Central memory CD8-positive, alpha-beta T cell (primary cell): Measurements from ENCODE around the gene SCFD2.
"Not testable (repeated sequence)": the region's sequence is repeated elsewhere in the genome, so short reads cannot be mapped to it uniquely, and the experiment has no call there.

Experiments
- ATAC-seq: fragments of 150-1000 bp; cut with Tn5 transposase; replicated peaks from 2 replicates; pipeline ENCODE4 v1.10.0; 2022; ENCODE audit warnings: mild to moderate bottlenecking, moderate FRiP score, moderate number of reproducible peaks; ENCODE audit not compliant: poor library complexity, severe bottlenecking; ENCODE audit errors: extremely low read depth
- DNase-seq, 2 donors: peaks; one replicate each; pipeline ENCODE4 v3.0.0; 2021; ENCODE audit warnings: low spot score in 2 of 2
- H3K27ac Mint-ChIP-seq: one replicate; pipeline ENCODE4 v1.8.0; 2022; ENCODE audit warnings: low read depth, mild to moderate bottlenecking, moderate library complexity, mixed read lengths
- H3K27me3 Mint-ChIP-seq: one replicate; pipeline ENCODE4 v1.8.0; 2022; ENCODE audit warnings: mixed read lengths
- H3K36me3 Mint-ChIP-seq: one replicate; pipeline ENCODE4 v1.8.0; 2022; ENCODE audit warnings: mild to moderate bottlenecking, moderate library complexity, mixed read lengths; ENCODE audit not compliant: insufficient read depth
- H3K4me1 Mint-ChIP-seq: one replicate; pipeline ENCODE4 v1.8.0; 2022; ENCODE audit warnings: mixed read lengths
- H3K4me3 Mint-ChIP-seq: one replicate; pipeline ENCODE4 v1.8.0; 2022; ENCODE audit warnings: mild to moderate bottlenecking, moderate library complexity, mixed read lengths
- H3K9me3 Mint-ChIP-seq: one replicate; pipeline ENCODE4 v1.8.0; 2022; ENCODE audit warnings: mixed read lengths

The SCFD2 gene

GRCh38 chr4:53193111-53193510 lies 172.8 kb downstream of the SCFD2 start:
- H3K9me3 Mint-ChIP-seq: no peaks in the 10 kb centered on the region
- no peaks in the 10 kb centered on the region for H3K4me1 Mint-ChIP-seq
- no peaks in the 10 kb centered on the region for H3K36me3 Mint-ChIP-seq
- no peak overlapping the region for H3K4me3 Mint-ChIP-seq
- no peak for DNase-seq
- no peaks in the 10 kb centered on the region for H3K27me3 Mint-ChIP-seq
- no peak overlapping the region for H3K27ac Mint-ChIP-seq
- ATAC-seq: no peak

DNA sequence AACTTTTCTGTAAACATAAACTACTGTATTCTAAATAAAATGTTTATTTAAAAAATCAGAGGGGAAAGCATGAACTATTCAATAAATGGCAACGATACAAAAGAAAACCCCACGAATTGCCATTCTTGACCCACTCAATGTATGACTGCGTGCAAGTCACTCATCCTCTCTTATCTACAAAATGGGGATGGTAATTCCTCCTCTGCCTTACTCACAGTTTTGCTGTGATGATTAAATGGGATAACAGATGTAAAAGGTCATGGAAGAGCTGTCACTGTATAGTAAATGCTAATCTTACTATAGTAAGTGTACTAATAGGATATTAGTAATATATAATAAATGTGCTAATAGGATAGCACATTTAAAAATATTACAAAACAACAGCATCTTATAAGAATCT lies 173.4 kb downstream of the SCFD2 start:
- Mint-ChIP-seq H3K9me3 (no peaks in the 10 kb centered on the region), H3K27me3 (no peaks in the 10 kb centered on the region), H3K27ac (no peak overlapping the region), H3K4me3 (no peak overlapping the region), H3K4me1 (no peaks in the 10 kb centered on the region), H3K36me3 (no peaks in the 10 kb centered on the region)
- DNase-seq (no peak), ATAC-seq (no peak)

GRCh38 chr4:53191997-53192396 lies 173.9 kb downstream of the SCFD2 start:
- no peaks in the 10 kb centered on the region for H3K27me3 Mint-ChIP-seq
- DNase-seq: no peak
- no peaks in the 10 kb centered on the region for H3K36me3 Mint-ChIP-seq
- H3K9me3 Mint-ChIP-seq: no peaks in the 10 kb centered on the region
- ATAC-seq: no peak
- no peaks in the 10 kb centered on the region for H3K4me1 Mint-ChIP-seq
- no peak overlapping the region for H3K4me3 Mint-ChIP-seq
- no peak overlapping the region for H3K27ac Mint-ChIP-seq

- H3K4me1 Mint-ChIP-seq: no peaks in the 10 kb centered on the region
- ATAC-seq: no peak
- no peak for DNase-seq
Measured at GRCh38 chr4:53189011-53189410, 176.8 kb downstream of the SCFD2 start.

GRCh38 chr4:53186714-53187358 lies 179.0 kb downstream of the SCFD2 start:
- ATAC-seq (no peak), DNase-seq (no peak)
- no peaks in the 10 kb centered on the region for H3K36me3 Mint-ChIP-seq
- H3K4me3 Mint-ChIP-seq: no peak overlapping the region
- H3K9me3 Mint-ChIP-seq: no peaks in the 10 kb centered on the region
- H3K4me1 Mint-ChIP-seq: no peaks in the 10 kb centered on the region
- H3K27ac Mint-ChIP-seq: no peak overlapping the region
- no peaks in the 10 kb centered on the region for H3K27me3 Mint-ChIP-seq

More at GRCh38 chr4:53189011-53189410, 176.8 kb downstream of the SCFD2 start:
- no peaks in the 10 kb centered on the region for H3K36me3 Mint-ChIP-seq
- H3K27ac Mint-ChIP-seq: no peak overlapping the region
- no peak overlapping the region for H3K4me3 Mint-ChIP-seq
- H3K27me3 Mint-ChIP-seq: no peaks in the 10 kb centered on the region
- H3K9me3 Mint-ChIP-seq: no peaks in the 10 kb centered on the region

- Mint-ChIP-seq H3K36me3 (no peaks in the 10 kb centered on the region), H3K9me3 (no peaks in the 10 kb centered on the region)
Measured at GRCh38 chr4:53185869-53186585, 179.8 kb downstream of the SCFD2 start.

DNA sequence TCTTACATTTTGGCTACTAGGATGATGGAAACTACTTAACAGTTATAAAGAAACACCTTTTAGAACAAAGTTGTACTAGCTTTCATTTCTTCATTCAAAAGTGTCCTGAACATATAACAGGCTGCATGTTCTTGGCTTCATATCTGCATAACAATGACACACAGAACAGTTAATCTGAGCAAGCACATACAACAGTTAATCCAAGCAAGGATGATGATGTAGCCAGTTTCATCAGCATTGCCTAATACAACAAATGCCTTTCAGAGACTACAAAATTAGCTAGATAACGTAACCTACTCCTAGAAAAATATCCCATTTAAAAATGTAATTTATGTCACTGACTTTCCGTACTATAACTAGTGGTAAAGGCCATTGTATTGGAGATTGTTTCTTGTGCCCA lies 182.1 kb downstream of the SCFD2 start:
- Mint-ChIP-seq H3K27ac (no peak overlapping the region), H3K36me3 (no peaks in the 10 kb centered on the region), H3K27me3 (no peaks in the 10 kb centered on the region), H3K9me3 (peaks cover 11% of the 10 kb centered on the region), H3K4me3 (no peak overlapping the region), H3K4me1 (peaks cover 2% of the 10 kb centered on the region)
- DNase-seq (no peak), ATAC-seq (no peak)

More at GRCh38 chr4:53185869-53186585, 179.8 kb downstream of the SCFD2 start:
- Mint-ChIP-seq H3K4me1 (no peaks in the 10 kb centered on the region), H3K27me3 (no peaks in the 10 kb centered on the region), H3K4me3 (no peak overlapping the region), H3K27ac (no peak overlapping the region)
- DNase-seq (no peak), ATAC-seq (no peak)

DNA sequence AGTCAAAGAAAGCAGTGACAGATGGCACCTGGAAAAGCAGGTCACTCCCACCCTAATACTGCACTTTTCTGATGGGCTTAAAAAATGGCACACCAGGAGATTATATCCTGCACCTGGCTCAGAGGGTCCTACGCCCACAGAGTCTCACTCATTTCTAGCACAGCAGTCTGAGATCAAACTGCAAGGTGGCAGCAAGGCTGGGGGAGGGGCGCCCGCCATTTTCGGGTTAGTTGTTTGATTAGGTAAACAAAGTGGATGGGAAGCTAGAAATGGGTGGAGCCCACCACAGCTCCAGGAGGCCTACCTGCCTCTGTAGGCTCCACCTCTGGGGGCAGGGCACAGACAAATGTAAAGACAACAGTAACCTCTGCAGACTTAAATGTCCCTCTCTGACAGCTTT lies 188.1 kb downstream of the SCFD2 start:
- H3K27ac Mint-ChIP-seq, H3K4me3 Mint-ChIP-seq, ATAC-seq, H3K27me3 Mint-ChIP-seq, H3K36me3 Mint-ChIP-seq, DNase-seq: not testable (repeated sequence)
- H3K4me1 Mint-ChIP-seq: peaks cover 12% of the 10 kb centered on the region
- H3K9me3 Mint-ChIP-seq: peaks cover 28% of the 10 kb centered on the region

- no peak for ATAC-seq
- H3K9me3 Mint-ChIP-seq: peaks cover 28% of the 10 kb centered on the region
- peaks cover 1% of the 10 kb centered on the region for H3K36me3 Mint-ChIP-seq
- H3K27ac Mint-ChIP-seq: no peak overlapping the region
- no peak for DNase-seq
- no peak overlapping the region for H3K4me3 Mint-ChIP-seq
- H3K4me1 Mint-ChIP-seq: peaks cover 12% of the 10 kb centered on the region
- H3K27me3 Mint-ChIP-seq: no peaks in the 10 kb centered on the region
Measured at GRCh38 chr4:53175640-53176039, 190.2 kb downstream of the SCFD2 start.

DNA sequence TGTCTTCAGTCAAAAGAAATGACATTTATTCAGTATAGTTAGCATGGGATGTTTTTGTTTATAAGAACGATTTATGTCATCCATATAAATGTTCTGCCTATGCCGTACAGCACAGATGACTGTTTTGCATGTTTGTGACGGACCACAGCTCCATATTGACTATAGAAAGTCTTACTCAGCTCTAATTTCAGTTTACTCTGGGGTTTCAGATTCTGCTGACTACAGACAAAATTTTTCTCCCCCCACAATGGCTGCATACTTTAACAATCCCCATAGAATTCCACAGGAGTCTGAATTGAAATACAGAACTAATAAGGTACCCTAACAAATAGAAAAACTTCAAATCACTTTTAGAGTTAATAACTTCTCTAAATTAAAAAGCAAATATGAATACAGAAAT lies 191.0 kb downstream of the SCFD2 start:
- peaks cover 1% of the 10 kb centered on the region for H3K36me3 Mint-ChIP-seq
- no peak overlapping the region for H3K27ac Mint-ChIP-seq
- peaks cover 20% of the 10 kb centered on the region for H3K9me3 Mint-ChIP-seq
- no peak overlapping the region for H3K4me3 Mint-ChIP-seq
- DNase-seq (no peak), ATAC-seq (no peak)
- no peaks in the 10 kb centered on the region for H3K27me3 Mint-ChIP-seq
- H3K4me1 Mint-ChIP-seq: peaks cover 12% of the 10 kb centered on the region

- H3K4me1 Mint-ChIP-seq: peaks cover 8% of the 10 kb centered on the region
- no peak overlapping the region for H3K27ac Mint-ChIP-seq
- DNase-seq (no peak), ATAC-seq (no peak)
- peaks cover 1% of the 10 kb centered on the region for H3K36me3 Mint-ChIP-seq
- H3K4me3 Mint-ChIP-seq: no peak overlapping the region
- peaks cover 15% of the 10 kb centered on the region for H3K9me3 Mint-ChIP-seq
- H3K27me3 Mint-ChIP-seq: no peaks in the 10 kb centered on the region
Measured at GRCh38 chr4:53173576-53173975, 192.3 kb downstream of the SCFD2 start.

DNA sequence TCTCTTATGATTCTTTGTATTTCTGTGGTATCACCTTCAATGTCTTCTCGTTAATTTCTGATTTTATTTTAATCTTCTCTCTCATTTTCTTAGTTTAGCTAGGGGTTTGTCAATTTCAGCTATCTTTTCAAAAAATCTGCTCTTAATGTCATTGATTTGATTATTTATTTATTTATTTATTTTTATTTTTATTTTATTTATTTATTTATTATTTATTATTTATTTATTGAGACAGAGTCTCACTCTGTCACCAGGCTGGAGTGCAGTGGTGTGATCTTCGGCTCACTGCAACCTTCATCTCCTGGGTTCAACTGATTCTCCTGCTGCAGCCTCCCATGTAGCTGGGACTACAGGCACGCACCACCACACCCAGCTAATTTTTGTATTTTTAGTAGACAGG lies 194.1 kb downstream of the SCFD2 start:
- Mint-ChIP-seq H3K36me3 (no peaks in the 10 kb centered on the region), H3K4me3 (no peak overlapping the region), H3K4me1 (peaks cover under 1% of the 10 kb centered on the region), H3K9me3 (peaks cover 7% of the 10 kb centered on the region), H3K27me3 (no peaks in the 10 kb centered on the region), H3K27ac (no peak overlapping the region)
- DNase-seq (no peak), ATAC-seq (no peak)
